Activated T-helper 9 cell treated with anti-CD3 and anti-CD28 coated beads, Interleukin-2, amount 50 U/mL, for 16 hours (primary cell): Measurements from ENCODE around the gene DHX32.
"Not testable (repeated sequence)": the region's sequence is repeated elsewhere in the genome, so short reads cannot be mapped to it uniquely, and the experiment has no call there.

Experiments
- DNase-seq: peaks from one replicate; pipeline ENCODE4 v3.0.0-alpha.2; 2020; ENCODE audit warnings: low read depth

Gene DHX32, protein sequence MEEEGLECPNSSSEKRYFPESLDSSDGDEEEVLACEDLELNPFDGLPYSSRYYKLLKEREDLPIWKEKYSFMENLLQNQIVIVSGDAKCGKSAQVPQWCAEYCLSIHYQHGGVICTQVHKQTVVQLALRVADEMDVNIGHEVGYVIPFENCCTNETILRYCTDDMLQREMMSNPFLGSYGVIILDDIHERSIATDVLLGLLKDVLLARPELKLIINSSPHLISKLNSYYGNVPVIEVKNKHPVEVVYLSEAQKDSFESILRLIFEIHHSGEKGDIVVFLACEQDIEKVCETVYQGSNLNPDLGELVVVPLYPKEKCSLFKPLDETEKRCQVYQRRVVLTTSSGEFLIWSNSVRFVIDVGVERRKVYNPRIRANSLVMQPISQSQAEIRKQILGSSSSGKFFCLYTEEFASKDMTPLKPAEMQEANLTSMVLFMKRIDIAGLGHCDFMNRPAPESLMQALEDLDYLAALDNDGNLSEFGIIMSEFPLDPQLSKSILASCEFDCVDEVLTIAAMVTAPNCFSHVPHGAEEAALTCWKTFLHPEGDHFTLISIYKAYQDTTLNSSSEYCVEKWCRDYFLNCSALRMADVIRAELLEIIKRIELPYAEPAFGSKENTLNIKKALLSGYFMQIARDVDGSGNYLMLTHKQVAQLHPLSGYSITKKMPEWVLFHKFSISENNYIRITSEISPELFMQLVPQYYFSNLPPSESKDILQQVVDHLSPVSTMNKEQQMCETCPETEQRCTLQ

DNA sequence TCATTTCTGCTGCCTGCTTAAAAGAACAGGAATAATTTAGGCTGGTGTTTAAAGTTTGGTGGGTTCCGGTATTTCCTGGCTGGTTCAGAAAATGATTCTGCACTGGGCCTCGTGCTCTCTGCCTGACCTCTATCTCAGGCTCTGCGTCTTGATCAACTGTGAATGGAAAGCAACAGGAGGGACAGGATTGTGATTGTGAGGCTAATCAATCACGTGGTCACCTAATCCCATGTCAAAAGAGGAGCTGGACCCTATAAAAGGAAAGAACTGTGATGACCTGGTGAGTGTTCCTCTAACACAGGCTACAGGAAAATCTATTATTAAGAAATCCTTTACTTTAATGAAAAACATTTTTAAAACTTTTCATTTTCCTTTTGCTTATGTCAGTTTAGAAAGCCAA lies at the start of gene DHX32:
Gene DHX32 (minus strand): TSS at position 101 of the 400 bp plus-strand sequence. CDS start 468 bp downstream, outside the sequence.
- DNase-seq = no peak

DNA sequence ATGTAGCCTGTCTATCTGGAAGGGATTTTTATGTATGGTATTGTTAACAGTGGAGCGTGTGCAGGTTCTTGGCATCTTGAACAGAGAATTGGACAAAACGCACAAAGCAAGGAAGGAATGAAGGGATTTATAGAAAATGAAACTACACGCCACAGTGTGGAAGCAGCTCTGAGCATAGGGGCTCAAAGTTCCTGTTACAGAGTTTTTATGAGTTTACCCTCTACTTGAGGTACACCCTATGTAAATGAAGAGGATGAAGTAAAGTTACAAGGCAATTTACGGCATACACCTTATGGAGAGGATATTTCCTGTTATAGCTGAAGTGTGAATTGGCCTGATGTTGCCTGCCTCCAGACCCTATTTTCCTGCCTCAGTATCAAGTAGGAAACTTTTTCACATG lies 48.5 kb upstream of the DHX32 start:
- DNase-seq = no peak

DNA sequence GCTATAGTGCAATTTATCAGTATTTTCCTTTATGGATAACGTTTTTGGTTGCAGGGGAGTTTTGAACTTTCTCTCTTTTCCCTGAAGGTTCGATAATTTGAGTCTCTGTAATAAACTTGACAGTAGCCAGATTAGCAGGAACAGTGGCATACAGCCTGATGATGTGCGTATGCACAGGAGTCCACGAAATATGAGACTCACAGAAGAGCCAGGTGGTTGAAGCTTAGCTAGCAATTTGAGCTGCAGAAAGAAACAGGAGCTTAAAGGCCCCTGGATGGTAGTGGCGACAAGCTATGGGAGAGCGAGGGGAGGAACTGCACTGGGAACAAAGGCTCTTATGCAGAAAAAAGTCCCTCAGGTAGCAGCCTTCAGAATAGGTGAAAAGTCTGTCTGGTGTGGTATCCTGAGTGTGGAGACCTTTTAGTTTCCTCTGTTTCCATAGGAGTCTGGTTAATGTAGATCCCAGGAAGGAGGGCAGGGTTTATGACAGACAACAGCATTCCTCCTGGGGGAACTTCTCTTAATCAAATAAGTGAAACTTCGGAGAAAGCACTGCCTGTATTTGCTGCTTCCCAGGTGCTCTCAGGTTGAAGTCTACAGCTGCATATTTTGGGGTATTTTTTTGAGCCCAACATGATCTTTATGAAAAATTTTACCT lies 48.0 kb upstream of the DHX32 start:
- DNase-seq = no peak

DNA sequence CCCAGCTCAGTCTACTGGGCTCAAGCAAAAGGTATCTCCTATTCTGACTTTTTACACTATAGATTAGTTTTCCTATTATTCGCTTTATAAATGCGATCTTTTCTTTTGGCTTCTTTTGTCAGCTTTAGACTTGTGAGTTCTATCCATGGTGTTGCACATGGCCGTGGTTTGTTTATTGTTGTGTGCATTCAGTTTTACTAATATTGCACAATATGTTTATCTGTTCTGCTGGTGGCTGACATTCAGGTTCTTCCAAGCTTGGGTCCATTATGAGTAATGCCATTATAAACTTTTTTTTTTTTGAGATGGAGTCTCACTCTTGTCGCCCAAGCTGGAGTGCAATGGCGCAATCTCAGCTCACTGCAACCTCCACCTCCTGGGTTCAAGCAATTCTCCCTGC lies 46.2 kb upstream of the DHX32 start:
- DNase-seq = not testable (repeated sequence)

DNA sequence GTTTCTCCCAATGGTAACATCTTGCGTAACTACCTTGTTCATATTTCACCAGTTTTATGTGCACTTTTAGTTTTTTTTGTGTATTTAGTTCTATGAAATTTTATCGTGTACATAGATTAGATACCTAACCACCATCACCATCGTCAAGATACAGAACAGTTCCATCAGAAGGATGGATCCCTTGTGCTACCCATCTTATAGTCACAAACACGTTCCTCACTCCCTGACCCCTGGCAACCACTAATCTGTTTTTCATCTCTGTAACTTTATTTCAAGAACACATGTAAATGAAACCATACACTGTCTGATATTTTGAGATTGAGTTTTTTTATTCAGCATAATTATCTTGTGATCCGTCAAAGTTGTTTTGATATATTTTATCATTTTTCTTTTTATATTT lies 45.2 kb upstream of the DHX32 start:
- no peak for DNase-seq

DNA sequence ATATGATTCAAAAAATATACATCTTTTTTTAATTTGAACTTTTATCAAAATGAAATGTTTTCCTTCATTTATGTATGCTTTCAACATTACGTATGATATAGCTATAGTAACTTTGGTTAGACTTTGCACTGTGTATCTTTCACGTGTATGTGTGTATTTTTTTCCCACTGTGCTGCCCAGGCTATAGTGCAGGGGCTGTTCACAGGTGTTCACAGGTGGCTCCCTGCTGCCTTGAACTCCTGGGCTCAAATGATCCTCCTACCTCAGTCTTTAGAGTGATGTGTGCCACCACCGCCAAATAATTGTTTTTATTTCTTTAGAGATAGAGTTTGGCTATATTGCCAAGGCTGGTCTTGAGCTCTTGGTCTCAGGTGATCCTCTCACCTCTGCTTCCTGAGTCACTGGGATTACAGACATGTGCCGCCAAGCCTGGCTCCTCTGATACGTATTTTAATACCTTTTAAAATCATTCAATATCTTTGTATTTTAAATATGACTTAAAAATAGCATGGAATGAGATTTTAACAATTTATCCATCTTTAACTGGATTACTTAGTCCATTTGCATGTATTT lies 44.3 kb upstream of the DHX32 start:
- no peak for DNase-seq

DNA sequence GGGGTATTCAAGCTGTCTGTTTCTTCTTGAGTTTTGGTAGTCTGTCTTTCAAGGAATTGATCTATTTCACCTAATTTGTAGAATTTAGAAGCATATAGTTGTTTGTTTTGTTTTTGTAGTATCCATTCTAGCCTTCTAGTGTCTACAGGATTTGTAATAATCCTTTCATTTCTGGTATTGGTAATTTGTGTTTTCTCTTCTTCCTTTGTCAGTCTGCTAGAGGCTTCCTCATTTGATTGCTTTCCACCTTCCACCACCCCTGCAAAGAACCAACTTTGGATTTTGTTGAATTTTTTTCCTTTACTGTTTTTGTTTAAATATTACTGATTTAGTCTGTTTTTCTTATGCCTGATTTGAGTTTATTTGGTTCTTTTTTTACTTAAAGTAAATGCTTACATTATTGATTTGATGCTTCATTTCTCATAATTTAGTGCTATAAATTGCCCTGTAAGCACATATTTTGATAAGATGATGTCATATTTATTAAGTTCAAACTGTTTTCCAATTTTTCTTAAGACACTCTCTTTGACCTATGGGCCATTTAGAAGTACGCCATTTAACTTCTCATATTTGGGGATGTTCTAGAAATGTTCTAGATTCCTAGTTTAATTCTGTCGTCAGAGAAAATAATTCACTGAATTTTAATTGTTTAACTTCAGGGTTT lies 40.7 kb upstream of the DHX32 start:
- DNase-seq = not testable (repeated sequence)

DNA sequence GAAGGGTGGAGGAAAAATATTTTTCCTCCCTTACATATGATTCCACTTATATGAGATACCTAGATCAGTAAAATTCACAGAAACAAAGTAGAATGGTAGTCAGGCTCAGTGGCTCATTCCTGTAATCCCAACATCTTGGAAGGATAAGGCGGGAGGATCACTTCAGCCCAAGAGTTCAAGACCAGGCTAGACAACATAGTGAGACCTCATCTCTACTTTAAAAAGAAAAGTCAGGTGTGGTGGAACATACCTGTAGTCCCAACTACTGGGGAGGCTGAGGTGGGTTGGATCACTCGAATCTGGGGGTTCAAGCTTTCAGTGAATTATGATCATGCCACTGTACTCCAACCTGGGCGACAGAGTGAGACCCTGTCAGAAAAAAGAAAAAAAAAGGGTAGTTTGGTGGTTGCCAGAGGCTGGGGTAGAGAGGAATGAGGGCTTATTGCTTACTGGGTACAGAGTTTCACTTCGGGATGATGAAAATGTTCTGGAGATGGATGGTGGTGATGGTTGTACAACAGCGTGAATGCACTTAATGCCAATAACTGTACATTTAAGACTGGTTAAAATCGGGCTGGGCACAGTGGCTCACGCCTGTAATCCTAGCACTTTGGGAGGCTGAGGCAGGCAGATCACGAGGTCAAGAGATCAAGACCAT lies 36.7 kb upstream of the DHX32 start:
- DNase-seq = not testable (repeated sequence)

DNA sequence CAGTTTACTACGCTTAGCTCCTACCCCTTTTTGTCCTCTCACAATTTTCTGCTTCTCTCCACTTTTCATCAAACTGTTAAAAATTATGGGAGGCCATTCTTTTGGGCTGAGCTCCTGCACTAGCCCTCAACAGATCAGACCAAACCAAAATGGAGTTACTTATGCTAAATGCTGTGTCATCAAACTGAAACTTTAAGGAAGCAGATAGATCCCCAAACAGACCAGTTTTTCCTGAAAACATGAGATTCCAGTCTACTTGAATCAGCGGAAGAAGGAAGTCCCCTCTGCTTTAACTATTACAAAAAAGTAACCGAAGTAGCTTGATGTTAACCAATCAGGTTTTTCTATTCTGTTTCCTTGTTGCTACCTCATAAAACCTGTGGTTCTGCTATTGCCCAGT lies 35.9 kb upstream of the DHX32 start:
- no peak for DNase-seq

DNA sequence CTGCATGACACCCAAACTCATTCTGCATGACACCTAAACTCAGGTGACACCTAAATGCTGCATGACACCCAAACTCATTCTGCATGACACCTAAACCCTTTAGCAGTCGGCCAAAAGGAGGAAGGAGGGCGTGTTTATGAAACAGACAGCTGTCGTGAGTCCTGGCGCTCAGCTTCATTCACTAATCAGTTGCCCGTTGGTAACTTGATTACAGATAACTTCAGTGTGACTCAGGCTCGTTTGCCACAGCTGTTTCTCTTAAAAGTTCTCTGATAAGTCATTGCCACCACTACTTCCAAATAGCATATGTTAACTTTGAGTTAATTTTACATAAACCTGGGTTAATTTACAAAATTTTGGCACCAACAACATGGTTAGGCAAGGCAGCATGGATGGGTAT lies 32.2 kb upstream of the DHX32 start:
- not testable (repeated sequence) for DNase-seq

DNA sequence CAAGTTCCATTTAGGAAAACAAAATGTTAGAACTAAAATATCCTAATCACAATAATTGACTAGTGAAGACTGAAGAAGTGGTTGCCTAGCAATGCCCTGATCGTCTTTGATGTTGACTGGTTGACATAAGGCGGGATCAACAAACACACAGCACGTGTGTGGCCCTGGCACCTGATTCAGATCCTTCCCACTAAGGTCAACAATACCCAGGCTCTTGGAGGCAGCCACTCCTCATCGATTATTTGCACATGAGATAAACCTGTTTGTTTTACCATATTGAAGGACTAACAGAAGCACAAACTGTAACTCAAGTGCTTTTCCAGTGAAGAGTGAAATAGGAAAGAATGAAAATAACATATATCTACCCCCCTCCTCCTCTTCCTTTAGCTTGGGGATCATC lies 30.9 kb upstream of the DHX32 start:
- DNase-seq = no peak

DNA sequence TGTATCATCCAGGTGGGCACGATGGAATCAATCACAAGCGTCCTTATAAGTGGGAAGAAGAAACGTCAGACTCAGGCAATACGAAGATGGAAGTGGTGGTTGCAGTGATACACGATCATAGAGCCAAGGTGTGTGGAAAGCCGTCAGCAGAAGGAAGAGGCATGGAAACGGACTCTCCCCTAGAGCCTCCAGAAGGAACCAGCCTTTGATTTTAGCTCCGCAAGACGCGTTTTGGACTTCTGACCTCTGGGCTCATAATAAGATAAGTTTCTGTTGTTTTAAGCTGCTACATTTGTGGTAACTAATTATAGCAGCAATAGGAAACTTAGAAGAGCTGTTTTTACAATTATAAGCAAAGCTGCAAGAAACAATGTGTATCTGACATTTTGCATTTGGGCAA lies 30.1 kb upstream of the DHX32 start:
- DNase-seq = no peak

DNA sequence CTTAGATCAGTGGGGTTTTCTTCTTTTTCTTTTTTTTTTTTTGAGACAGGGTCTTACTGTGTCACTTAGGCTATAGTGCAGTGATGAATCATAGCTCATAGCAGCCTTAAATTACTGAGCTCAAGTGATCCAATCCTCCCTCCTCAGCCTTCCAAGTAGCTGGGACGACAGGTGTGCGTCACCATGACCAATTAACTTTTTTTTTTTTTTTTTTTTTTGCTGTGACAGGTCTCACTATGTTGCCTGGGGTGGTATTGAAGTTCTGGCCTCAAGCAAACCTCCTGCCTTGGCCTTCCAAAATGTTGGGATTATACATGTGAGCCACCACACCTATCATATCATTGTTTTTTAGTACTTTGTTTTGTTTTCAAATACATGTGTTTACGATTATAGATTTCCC lies 28.4 kb upstream of the DHX32 start:
- not testable (repeated sequence) for DNase-seq

DNA sequence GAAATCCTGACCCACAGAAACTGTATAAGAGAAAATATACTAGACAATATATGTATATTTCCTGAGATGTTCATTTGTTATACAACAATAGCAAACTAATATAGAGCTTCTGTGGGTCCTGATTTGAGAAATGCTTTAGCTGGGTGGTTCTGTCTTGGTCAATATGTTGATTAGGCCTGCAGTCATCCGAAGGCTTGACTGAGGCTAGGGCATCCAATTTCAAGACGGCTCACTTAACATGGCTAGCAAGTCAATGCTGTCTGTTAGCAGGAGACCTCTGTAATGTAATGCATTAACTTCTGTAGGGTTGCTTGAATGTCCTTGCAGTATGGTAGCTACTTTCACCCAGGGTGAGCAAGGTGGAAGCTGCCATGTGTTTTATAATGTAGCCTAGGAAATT lies 27.7 kb upstream of the DHX32 start:
- DNase-seq = not testable (repeated sequence)

DNA sequence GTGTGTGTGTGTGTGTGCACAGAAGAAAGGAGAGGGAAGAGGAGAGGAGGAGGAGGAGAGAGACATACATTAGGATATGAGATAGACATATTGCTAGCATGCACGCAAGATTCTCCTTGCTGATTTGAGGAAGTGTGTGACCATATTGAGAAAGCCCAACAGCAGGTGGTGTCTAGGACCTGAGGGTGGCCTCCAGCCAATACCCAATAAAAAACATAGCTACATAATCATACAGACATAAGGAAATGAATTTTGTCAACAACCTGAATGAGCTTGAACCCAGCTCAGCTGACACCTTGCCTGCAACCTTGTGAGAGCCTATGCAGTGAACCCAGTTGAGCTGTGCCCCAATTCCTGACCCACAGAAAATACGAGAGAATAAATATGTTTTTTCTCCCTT lies 26.5 kb upstream of the DHX32 start:
- not testable (repeated sequence) for DNase-seq

DNA sequence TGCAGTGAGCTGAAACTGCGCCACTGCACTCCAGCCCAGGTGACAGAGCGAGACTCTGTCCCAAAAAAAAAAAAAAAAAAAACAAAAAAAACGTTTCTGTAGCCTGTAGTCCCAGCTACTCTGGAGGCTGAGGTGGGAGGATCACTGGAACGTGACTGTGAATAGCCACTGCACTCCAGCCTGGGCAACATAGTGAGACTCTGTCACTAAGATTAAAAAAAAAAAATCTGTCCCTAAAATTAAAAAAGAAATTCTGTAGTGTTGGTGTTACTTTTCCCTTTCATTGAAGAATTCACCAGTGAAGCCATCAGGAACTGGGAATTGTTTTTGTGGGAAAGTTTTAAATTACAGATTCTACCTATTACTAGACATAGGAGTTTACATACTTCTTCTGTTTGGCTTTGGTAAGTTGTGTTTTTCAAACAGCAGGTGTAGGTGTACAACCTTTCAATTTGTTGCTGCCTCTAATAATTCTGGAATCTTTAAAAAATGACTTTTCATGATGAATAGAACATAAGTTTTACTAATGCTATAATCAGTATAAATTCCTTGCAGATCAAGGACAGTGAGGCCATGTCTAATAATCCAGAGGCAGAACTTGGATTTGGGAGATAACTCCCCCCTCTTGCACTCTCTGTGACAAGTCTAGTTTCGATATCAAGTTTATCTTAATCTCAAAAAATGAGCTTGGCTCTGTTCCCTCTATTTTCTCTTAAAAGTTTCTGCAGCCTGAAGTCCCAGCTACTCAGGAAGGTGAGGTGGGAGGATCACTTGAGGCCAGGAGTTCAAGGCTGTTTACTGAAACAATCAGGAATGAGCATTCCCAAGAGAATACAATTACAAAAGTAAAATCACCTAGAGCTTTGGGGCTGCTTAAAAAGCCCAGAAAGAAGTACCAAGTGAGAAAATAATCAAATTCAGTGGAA lies 24.2 kb upstream of the DHX32 start:
- not testable (repeated sequence) for DNase-seq

DNA sequence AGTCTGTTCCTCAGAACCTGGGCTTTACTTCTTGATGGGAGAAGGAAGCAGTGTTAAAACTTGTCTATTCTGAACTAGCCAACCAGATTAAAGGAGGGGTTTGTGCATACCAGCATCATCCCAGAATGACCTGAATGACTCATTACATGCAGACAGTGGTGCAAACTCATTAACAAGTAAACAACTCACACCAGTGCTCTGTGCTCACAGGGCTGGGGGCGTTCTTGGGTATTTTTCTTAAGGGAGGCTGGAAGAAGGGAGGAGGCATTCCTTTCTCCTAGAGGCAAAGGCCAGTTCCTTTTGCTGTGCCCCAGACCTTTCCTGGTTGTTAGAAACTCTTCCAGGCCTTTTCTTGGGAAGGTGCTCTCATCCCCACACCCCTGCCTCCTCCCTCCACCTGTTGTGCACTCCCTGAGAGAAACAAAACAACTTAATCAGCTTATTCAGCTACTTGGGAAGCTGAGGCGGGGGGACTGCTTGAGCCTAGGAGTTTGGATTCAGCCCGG lies 22.1 kb upstream of the DHX32 start:
- not testable (repeated sequence) for DNase-seq

DNA sequence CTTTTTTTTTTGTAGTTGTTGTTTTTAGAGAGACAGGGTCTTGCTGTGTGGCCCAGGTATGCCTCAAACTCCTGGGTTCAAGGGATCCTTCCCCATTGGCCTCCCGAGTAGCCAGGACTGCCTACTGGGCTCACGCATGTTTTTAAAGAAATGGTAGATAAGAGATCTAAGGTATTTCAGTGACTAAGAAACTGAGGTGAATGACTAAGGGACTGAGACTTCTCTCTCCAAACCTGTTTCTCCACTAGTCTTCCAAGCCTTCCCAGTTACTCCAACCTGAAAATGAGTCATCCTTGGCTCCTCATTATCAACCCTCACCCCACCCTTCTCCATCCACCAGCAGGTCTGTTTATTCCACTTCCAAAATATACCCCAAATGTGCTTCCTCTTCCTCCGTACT lies 19.9 kb upstream of the DHX32 start:
- DNase-seq = not testable (repeated sequence)

DNA sequence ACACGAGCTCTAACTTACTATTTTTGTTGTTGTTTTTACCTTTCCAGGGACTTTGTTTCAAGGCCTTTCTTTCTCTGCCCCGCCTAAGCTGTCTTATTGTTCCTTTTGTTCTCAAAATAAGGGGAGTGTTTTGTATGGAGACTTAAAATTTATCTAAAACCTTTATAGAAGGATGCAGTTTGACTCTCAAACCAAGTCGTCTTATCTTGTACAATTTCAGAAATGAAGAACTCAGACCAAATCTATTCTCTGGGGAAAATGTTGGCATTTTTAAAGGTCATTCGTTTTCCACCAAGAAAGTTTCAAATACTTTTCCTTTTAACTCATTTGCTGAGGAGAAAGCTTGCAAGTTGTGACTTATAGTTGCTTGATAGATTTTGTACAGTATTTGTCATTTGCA lies 16.2 kb upstream of the DHX32 start:
- not testable (repeated sequence) for DNase-seq
